ENCODE measurements around the gene VPS35L. TPM values are rescaled to one million over a fixed set of nuclear protein-coding genes. Genes with fewer than 3 reads are reported as not detected.

Gene VPS35L
- total and polyA plus RNA-seq, 2 experiments from 2014 or later, result 48.0 to 54.6 TPM

DNA sequence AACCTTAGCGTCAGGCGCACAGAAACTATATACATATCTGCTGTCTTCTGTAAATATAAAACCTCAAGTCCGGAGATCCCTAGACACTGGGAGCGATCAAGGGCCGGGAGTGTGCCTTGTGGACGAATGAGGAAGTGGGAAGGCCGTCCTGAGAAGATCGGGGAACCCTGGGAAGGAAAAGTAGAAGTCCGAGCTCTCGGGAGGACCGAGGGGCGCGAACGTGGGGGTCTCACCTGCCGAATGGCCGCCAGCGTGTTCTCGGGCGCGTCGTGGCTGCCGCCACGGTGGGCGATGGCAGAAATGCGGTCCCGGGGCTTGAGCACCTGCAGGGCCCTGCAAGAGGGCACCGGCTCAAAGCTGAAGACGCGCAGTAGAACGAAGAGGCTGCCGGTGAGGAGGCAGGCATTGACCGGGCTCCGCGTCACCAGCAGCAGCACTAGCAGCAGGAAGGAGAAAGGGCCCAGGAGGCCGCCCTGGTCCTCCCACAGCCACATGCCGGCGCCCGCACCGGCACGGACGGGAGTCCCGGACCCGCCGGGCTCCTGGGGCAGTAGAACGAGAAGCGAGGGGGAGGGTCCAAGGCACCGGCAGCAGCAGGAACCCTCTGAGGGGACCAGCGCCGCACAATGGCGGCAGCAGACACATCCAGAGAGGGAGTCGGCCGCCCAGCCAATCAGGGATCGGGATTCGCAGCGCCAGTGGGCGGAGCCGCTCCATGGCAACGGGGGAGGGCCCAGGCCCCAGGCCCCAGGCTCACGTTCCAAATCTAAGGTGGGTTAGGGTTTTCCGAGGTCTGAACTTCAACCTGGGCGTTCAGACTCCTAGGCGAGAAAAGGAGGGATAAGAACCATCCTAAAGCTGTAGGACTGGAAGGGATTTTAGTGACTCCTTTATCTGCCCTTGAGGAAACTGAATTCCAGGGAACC, 33.8 kb upstream of the VPS35L start, which contains the start of gene GDE1:
GDE1 (minus strand) TSS at position 628 of the 926 bp plus-strand sequence; CDS start at position 494, 134 bp downstream.
- peaks cover 30% of the 10 kb centered on the region for H3K4me1 ChIP-seq (ENCODE audit: insufficient read depth)
- no peaks in the 10 kb centered on the region for H3K9me3 Mint-ChIP-seq
- TF ChIP-seq REST (IDR thresholded peaks at IDR 0.05; ENCODE audit: unreplicated experiment) (no peak), POLR2AphosphoS5 (IDR thresholded peaks at IDR 0.05; ENCODE audit: low read depth) (peak; percentile 91), JUNB (IDR thresholded peaks at IDR 0.05; ENCODE audit: unreplicated experiment) (no peak), ZNF331 (CRISPR knock-in tag; IDR thresholded peaks at IDR 0.05; ENCODE audit: low read depth) (no peak), CTCF (conservative IDR thresholded peaks at IDR 0.05; ENCODE audit: low read depth in 2 of 2) (peak in 1 of 2 experiments; percentile 46; a peak in 2 of 4 replicates), ZNF114 (CRISPR knock-in tag; IDR thresholded peaks at IDR 0.05) (no peak), CREB1 (CRISPR knock-in tag; IDR thresholded peaks at IDR 0.05; ENCODE audit: low read depth) (peak; percentile 47; the same call in 1 of the 2 replicates)
- TF ChIP-seq, protein P1, sequence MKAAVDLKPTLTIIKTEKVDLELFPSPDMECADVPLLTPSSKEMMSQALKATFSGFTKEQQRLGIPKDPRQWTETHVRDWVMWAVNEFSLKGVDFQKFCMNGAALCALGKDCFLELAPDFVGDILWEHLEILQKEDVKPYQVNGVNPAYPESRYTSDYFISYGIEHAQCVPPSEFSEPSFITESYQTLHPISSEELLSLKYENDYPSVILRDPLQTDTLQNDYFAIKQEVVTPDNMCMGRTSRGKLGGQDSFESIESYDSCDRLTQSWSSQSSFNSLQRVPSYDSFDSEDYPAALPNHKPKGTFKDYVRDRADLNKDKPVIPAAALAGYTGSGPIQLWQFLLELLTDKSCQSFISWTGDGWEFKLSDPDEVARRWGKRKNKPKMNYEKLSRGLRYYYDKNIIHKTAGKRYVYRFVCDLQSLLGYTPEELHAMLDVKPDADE (IDR thresholded peaks at IDR 0.05), result 0 out of 2 replicates have a peak, but pooled peaks have one; percentile 28
- TF ChIP-seq, protein P2, sequence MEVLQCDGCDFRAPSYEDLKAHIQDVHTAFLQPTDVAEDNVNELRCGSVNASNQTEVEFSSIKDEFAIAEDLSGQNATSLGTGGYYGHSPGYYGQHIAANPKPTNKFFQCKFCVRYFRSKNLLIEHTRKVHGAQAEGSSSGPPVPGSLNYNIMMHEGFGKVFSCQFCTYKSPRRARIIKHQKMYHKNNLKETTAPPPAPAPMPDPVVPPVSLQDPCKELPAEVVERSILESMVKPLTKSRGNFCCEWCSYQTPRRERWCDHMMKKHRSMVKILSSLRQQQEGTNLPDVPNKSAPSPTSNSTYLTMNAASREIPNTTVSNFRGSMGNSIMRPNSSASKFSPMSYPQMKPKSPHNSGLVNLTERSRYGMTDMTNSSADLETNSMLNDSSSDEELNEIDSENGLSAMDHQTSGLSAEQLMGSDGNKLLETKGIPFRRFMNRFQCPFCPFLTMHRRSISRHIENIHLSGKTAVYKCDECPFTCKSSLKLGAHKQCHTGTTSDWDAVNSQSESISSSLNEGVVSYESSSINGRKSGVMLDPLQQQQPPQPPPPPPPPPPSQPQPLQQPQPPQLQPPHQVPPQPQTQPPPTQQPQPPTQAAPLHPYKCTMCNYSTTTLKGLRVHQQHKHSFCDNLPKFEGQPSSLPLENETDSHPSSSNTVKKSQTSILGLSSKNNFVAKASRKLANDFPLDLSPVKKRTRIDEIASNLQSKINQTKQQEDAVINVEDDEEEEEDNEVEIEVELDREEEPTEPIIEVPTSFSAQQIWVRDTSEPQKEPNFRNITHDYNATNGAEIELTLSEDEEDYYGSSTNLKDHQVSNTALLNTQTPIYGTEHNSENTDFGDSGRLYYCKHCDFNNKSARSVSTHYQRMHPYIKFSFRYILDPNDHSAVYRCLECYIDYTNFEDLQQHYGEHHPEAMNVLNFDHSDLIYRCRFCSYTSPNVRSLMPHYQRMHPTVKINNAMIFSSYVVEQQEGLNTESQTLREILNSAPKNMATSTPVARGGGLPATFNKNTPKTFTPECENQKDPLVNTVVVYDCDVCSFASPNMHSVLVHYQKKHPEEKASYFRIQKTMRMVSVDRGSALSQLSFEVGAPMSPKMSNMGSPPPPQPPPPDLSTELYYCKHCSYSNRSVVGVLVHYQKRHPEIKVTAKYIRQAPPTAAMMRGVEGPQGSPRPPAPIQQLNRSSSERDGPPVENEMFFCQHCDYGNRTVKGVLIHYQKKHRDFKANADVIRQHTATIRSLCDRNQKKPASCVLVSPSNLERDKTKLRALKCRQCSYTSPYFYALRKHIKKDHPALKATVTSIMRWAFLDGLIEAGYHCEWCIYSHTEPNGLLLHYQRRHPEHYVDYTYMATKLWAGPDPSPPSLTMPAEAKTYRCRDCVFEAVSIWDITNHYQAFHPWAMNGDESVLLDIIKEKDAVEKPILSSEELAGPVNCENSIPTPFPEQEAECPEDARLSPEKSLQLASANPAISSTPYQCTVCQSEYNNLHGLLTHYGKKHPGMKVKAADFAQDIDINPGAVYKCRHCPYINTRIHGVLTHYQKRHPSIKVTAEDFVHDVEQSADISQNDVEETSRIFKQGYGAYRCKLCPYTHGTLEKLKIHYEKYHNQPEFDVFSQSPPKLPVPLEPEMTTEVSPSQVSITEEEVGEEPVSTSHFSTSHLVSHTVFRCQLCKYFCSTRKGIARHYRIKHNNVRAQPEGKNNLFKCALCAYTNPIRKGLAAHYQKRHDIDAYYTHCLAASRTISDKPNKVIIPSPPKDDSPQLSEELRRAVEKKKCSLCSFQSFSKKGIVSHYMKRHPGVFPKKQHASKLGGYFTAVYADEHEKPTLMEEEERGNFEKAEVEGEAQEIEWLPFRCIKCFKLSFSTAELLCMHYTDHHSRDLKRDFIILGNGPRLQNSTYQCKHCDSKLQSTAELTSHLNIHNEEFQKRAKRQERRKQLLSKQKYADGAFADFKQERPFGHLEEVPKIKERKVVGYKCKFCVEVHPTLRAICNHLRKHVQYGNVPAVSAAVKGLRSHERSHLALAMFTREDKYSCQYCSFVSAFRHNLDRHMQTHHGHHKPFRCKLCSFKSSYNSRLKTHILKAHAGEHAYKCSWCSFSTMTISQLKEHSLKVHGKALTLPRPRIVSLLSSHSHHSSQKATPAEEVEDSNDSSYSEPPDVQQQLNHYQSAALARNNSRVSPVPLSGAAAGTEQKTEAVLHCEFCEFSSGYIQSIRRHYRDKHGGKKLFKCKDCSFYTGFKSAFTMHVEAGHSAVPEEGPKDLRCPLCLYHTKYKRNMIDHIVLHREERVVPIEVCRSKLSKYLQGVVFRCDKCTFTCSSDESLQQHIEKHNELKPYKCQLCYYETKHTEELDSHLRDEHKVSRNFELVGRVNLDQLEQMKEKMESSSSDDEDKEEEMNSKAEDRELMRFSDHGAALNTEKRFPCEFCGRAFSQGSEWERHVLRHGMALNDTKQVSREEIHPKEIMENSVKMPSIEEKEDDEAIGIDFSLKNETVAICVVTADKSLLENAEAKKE (CRISPR knock-in tag; IDR thresholded peaks at IDR 0.05), result no peak
- peak within 1 kb of the TSS; percentile 85 for H3K27ac Mint-ChIP-seq
- H3K4me3 ChIP-seq, result peak within 1 kb of the TSS; percentile 91
- ATAC-seq (peak; percentile 82), DNase-seq (ENCODE audit: low spot score) (peak; percentile 98)
- peak within 1 kb of the TSS; percentile 34; the same call in 1 of the 2 replicates for H3K27ac ChIP-seq (ENCODE audit: low read depth)
- H4K20me1 ChIP-seq (replicated peaks; ENCODE audit: insufficient read depth), result peaks cover 18% of the 10 kb centered on the region
- no peaks in the 10 kb centered on the region for H3K27me3 ChIP-seq (ENCODE audit: insufficient read depth)
- H3K27me3 Mint-ChIP-seq (ENCODE audit: insufficient read depth, low read depth, poor library complexity), result peaks cover 3% of the 10 kb centered on the region
- H3K4me2 ChIP-seq, result peak within 1 kb of the TSS; percentile 94
- peak within 1 kb of the TSS; percentile 33; the same call in 1 of the 2 replicates for H2AFZ ChIP-seq
- no peaks in the 10 kb centered on the region for H3K9me2 ChIP-seq (ENCODE audit: insufficient read depth)
- peaks cover 63% of the 10 kb centered on the region for H3K79me2 ChIP-seq (replicated peaks; ENCODE audit: insufficient read depth)
- peak within 1 kb of the TSS; percentile 94 for H3K4me3 Mint-ChIP-seq
- H3F3A ChIP-seq (replicated peaks; ENCODE audit: low read depth), result no peaks in the 10 kb centered on the region
- peaks cover 5% of the 10 kb centered on the region; the same call in 1 of the 2 replicates for H3K36me3 ChIP-seq (ENCODE audit: insufficient read depth)
- peaks cover 31% of the 10 kb centered on the region for H3K4me1 Mint-ChIP-seq
- peaks cover 8% of the 10 kb centered on the region for H3K36me3 Mint-ChIP-seq (ENCODE audit: low read depth)
